ENCODE data around the gene OTOP2.
"Not testable (repeated sequence)": the region's sequence is repeated elsewhere in the genome, so short reads cannot be mapped to it uniquely, and the experiment has no call there.

The OTOP2 gene

DNA sequence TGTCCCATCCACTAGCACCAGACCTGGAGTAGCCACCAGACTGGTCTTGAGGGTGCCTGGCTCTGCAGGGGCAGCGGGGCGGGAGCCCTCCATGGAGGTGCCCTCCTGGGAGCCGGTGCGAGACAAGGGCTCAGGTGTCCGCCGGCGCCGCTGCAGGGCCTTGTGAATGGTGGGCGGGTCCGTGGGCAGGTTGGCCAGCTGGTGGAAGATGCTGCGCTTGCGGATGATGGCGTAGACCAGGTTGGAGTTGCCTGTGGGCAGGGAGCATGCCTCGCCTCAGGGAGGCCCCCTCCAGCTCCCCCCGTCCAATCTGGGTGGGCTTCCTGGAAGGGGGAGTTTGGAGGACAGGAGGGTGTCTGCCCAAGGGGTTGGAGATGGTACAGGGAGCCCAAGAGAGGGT lies 30.0 kb downstream of the OTOP2 start:
- no peak for DNase-seq

DNA sequence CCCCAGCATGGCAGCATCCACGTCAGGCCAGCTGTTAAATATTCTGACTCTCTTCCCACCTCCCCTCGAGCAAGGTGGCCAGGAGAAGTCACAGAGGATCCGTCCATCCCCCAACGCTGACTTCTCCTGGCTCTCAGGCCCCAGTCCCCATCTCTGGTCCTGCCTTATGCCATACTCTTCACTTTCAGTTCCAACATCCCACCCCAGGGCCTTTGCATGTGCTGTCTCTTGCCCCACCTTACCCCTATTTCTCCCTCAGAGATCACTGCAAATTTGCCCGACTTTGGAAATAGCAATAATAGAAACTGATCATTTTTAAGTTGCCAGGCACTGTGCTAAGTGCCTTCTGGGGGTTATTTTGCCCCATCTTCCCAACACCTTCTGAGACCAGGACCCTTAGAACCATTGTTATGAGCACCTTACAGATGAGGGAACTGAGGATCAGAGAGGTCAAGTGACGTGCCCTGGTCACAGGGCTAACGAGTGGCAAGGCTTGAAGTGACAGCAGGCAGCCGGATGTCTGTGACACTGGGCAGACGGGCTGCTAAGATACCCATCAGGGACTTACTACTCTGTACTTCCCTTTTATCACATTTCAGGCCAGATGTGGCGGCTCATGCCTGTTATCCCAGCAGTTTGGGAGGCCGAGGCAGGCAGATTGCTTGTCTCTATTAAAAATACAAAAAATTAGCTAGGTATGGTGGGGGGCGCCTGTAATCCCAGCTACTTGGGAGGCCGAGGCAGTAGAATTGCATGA lies 30.8 kb downstream of the OTOP2 start:
- DNase-seq = no peak

DNA sequence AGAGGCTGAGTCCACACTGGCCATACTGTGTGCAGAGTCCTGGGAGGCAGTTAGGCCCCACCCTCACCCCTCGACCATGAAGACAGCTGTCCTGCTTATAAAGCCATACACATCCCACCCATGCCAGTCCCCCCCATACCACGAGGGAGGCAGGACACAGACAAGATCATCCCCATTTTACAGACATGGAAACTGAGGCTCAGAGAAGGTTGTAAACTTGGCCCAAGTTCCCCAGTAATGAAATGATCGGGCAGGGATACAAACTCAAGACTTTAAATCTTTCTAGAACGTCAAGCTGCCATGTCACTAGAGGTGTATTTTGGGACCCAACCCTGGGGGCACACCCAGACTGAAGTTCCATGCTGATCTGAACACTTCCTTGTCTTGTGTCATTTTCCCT lies 32.0 kb downstream of the OTOP2 start:
- DNase-seq = no peak

DNA sequence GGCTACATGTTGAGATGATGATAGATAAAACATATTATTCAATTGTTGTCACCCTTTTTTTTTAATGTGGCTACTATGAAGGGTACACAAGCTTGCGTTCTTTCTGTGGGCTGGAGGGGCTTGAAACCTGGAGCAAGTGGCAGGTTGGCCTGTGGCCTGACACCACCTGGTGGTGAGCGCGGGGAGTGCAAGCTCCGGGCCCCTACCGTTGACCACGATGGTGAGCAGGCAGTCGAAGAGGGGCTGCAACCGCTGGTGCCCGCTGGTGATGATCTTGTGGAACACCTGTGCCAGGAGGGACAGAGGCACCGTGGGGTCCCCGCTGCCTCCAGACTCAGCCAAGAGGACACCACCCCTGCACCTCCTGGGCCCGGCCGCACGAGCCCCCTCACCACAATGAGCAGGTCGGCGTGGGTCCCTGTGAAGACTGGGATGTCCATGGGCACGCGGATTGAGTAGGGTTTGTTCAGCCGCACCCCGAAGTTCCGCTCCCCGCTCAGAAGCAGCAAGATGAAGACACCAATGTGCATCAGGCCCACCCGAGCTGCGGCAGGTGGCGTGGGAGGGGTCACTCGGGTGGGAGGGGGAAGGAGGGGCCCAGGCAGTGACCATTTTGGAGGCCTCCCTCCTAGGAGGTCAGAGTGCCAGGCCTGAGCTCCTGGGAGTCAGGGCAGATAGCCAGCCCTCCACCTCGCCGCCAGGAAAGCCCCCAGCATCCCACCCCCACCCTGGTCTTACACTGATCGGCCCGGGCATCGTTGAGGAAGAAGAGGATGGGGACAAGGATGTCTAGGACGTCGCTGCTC lies 34.1 kb downstream of the OTOP2 start:
- no peak for DNase-seq

DNA sequence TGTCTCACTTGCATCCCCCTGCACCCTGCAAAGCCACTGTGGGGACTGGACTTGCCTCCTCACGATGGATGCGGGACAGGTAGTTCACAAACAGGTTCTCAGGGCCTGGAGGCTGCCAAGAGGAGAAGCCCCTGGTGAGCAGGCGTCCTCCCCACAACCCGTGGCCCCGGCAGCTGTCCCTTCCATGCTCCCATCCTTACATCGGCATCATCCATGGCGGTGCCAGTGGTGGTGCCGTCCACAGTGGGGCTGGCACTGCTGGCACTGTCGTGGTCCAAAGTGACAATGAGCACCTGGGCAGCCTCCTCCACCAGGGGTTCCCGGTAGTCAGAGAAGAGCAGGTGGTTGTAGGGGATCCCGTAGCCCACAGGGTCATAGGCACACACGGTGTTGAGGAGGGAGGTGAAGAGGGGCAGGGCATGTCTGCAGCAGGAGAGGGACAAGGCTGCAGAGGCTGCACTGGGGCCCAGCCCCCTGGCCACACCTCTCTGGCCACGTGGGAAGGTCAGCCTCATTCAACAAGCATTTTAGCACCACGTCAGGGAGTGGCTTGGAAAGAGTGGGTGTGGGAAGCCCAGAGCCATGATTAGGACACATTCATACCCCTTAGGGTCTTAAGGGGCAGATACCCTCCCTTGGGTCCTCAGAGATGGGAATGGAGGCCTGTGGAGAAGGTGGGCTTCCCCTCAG lies 35.9 kb downstream of the OTOP2 start:
- DNase-seq = no peak

DNA sequence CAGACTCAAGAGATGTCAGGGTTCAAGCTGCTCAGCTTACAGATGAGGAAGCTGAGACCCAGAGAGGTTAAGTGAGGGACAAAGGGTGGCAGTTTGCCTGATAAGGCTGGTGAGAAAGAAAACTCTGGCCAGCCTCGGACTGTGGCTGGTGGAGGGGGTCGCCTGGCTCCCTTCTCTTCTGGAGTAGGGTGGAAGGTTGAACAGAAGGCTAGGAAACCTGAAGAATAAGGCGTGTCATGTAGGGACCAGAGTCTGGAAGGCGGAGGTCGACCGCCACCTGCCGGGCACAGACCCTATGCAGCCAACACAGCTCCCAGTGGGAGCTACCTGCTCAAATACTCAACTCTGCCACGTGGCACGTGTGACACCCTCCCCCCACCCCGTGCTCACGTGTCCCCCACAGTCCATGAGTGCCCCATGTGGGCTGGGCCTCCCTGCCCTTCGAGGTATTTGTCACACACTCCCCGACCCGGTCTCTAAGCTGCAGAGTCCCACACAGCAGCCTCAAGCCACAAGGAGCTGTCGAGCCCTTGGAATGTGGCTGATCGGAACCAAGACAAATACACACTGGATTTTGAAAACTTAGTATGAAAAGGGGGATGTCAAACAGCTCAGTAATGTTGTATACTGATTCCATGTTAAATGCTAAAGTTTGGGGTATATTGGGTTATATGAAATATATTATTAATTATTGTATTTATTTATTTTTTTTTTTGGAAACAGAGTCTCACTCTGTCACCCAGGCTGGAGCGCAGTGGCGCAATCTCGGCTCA lies 36.7 kb downstream of the OTOP2 start:
- no peak for DNase-seq

DNA sequence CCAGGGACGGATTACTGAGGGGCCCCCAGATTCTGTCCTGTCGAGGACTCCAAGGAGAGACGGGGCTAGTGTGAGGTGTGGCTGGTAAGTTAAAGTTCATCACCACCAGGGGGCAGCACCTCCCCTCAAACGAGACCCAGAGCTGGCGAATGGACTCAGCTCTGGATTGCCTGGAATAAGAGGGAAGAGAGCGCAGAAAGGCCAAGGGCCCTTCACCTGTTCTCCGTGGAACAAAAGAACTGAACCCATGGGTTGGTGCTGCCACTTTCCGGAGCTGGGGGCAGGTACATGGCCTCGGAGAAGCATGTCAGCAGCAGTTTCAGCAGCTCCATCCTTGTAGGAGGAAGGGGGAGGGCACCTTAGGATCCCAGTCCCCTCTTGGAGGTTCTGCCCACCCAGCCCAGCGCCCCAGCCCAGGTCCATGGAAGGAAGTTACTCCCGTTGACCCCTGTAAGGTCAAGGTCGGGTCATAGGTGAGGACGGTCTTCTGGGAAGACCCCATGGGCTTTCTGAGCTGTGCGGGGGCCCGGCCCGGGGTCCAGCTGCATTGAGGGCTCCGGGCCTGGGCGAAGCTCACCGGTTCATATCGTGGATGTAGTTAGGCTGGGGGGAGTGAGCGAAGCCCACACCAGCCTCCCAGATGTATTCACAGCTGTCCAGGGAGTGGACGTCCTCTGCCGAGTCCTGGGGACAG lies 37.7 kb downstream of the OTOP2 start:
- peak; percentile 84 for DNase-seq

DNA sequence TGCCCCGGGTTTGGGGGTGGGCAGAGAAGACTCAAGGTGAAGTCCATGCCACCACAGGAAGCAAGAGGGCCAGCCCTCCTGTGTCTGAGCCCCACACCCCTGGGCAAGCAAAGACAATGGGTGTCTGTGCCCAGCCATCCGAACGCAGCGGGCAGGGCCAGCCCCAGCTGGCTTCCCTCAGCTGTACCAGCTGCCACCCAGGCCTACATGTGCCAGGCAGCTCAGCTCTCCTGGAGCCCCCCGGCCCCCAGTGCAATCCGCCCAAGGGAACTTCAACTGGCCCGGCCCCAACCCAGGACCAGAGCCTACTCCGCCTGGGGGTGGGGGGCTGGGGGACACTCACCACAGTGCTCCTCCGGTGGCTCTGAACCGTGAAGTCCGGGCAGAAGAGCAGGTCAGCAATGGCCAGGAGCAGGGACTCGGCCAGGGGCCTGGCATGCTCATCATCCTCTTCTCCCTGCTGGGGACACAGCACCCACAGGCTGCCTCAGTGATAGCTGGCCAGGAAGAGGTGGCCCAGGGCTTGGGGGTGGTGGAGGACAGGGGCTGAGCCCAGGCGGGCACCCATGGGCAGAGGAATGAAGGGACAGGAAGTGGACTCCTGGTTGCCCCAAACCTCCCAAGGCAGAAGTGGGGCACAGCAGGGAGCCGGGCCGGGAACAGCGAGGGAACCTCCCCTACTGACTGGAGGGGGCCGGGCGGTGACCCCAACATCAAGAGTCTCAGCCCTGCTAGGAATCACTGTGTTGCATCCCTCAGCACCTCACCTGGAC lies 38.7 kb downstream of the OTOP2 start:
- no peak for DNase-seq

DNA sequence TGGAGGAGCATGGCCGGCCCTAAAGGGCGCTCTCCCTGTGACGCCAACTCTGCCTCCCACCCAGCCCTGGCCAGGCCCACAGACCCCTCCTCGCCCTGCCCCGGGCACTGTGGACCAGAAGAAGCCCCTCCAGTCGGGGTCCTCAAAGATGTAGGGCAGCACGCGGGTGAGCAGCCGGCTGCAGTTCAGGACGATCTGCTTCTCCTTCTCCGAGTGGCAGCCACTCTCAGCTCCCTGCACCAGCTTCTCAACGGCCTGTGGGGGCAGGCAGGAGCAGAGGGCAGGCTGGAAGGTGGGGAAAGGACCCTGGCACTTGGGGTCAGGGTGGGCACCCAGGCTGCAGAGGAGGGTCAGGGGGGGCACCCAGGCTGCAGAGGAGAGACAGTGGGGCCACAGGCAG lies 39.6 kb downstream of the OTOP2 start:
- DNase-seq = no peak

DNA sequence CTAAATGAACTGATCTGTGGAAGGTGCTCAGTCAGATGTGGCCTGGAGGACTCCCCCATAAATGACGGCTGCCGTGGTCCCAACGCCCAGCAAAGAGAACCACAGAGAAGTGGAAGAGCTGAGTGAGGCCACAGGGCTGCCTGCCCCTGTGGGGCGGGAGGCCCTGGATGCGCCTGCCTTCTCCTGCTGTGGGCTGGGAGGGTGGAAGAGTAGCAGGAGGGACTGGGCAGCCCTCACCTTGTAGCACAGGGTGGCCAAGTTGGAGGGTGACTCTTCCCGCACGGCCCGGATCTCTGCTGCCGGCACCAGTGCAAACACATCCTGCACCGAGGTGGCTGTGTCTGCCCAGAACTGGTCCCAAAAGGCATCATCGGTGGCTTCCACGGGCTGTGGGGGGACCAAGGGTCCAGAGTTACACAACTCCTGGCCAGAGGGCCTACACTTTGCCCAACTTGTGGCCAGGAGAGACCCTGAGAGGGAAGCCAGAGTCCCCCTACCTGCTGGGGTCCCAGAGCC lies 40.2 kb downstream of the OTOP2 start:
- DNase-seq = no peak

DNA sequence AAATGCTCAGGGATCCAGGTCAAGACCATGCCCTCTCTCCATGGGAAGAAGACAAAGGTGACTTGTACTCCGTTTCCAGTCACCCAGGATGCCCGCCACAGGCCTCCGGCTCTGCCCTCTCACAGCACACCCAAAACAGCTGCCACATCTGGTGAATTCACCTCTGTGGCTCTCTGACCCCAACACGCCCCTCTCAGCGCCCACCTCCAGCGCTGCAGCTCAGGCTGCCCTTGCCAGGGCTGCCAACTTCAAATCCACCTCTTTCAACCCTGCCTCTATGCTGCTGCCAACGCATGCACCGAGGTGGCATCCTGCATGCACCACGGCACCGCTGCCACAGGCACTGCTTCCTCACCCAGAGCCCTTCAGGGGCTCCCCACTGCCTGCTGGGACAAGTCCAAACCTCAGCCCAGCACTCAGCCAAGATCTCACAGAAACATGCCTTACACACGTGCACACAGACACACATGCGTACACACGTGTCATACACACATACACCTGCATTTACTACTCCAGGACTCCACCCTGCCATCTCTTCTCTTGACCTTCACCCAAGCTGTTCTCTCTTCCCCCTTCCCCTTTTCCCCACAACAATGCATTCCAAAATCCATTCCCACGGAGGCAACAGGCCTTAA lies 41.0 kb downstream of the OTOP2 start:
- no peak for DNase-seq

DNA sequence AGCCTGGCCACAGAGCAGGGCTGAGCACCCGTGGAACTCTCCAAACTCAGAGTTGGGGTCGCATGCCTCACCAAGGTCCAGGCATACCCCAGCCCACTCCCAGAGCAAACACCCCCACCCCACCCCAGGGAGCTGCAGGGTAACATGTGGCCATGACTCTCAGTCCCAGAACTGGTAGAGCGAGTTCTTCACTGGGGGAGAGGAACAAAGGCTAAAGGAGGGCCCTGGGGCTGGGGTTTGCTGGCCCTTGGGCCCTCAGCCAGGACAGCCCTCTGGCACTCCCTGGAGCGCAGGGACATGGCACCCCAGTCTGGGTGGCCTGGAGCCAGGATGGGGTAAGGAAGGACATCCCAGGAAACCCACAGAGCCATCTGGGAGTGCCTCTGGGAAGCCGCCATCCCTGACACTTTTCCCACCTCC lies 44.3 kb downstream of the OTOP2 start:
- no peak for DNase-seq

DNA sequence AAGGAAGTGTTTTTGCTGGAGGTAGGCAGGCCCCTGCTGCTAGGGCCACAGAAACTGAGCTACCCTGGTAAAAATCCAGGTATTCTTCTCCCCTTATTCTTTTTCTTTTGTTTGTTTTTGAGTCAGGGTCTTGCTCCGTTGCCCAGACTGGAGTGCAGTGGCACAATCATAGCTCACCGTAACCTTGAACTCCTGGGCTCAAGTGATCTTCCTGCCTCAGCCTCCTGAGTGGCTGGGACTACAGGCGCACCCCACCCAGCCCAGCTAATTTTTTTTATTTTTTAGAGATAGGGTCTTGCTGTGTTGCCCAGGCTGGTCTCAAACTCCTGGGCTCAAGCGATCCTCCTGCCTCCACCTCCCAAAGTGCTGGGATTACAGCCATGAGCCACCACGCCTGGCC lies 45.4 kb downstream of the OTOP2 start:
- not testable (repeated sequence) for DNase-seq

DNA sequence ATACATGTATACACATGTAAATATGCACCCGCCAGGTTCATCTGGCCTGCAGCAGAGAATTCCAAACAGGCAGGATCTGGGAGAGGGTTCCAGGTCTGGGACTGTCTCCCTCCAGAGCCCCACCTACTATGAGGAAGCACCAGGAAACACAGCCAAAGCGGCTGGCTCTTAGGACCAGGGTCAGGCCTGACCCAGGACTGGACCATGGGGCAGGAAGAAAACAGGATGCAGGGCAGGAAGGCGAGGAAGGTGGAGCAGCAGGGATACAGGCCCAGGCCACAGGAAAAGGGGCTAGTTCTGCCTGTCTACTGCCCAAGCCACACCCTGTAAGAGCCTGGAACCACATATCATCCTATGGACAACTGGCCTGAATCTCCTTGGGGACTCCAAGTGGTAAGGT lies 46.3 kb downstream of the OTOP2 start:
- no peak for DNase-seq

DNA sequence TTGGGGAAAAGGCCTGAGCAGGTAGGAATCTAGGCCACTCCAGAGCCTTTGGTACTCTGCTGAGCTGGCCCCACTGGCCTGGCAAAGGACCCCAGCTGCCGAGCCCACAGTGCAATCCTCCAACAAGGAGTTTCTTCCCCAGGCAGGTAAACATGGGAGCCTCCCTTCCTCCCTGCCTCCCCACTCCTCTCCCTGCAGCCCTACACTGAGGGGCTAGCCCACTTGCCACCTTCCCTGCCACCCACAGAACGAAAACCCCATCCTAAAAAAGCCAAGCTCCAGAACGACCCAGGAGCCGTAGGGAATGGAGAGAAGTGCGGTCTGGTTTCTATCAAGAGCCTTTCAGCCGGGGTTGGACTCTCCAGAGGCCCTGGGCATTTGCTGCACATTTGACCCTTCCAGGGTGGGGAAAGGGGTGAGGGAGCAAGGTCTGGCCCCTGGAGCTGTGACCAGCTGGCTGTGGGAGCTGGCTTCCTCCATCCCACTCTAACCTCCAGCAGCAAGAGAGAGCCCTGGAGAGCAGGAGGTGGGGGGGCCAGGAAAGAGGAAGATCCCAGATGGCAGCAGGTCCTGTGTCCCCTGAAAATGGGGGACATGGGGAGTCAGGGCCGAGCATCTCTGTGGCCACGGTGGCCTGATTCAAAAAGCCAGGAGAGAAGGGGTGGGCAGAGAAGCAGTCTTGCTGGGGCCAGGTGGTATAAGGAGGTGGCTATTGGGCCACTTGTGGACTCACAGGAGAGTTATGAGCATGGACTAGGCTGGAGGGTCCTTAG lies 47.2 kb downstream of the OTOP2 start:
- DNase-seq = no peak

DNA sequence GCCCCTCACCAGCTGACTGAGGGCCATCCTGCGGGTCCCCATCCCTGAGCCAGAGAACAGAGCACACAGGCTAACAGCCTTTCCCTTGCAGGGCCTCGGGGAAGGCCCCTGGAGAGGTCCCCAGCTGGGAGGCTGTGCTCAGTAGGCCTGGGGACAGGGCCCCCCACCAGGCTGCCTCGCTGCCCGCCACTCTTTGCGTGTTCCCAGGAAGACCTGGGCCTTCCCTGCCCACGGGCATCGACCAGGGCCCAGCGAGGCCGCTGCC lies 47.7 kb downstream of the OTOP2 start:
- DNase-seq = no peak

DNA sequence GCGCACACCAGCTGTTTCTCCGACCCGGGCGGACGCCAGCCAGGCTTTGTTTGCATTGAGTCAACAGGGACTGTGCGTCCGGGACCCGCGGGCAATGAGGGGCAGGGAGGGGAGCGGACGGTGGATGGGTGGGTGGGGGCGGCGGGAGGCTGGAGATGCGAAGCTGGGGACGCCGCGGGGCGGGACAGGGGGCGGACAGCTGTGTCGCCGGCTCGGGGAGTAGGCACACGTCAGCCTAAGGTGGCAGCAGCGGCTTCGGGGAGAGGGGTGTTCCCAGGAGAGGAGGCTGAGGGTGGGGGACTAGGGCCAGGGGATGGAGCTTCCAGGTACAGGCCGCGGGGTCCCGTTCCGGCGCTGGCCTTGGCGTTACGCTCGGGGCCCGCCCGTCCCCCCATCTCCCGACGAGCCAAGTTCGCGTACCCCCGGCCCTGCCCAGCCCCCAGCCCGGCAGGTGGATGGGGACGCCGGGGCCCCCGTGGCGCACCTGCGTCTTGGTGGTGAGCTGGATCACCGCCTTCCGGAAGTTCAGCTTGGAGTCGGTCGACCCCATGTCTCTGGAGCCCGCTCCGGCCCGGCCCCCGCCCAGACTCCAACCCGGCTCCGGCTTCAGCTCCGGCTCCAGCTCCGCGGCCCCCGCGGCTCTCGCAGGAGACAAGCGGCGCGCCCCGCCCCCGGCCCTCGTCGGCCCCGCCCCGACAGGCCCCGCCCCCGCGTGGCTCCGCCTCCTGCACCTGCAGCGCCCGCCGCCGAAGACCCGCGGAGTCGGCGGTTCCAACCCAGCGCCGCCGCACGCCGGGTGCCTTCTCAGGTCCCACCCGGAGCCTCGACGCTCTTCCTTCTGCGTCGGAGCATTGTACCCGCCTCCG lies 48.3 kb downstream of the OTOP2 start, which contains the start of gene HID1:
Gene HID1 (minus strand): TSS at position 653 of the 866 bp plus-strand sequence. CDS start 103 bp downstream, at position 550.
- DNase-seq = no peak

DNA sequence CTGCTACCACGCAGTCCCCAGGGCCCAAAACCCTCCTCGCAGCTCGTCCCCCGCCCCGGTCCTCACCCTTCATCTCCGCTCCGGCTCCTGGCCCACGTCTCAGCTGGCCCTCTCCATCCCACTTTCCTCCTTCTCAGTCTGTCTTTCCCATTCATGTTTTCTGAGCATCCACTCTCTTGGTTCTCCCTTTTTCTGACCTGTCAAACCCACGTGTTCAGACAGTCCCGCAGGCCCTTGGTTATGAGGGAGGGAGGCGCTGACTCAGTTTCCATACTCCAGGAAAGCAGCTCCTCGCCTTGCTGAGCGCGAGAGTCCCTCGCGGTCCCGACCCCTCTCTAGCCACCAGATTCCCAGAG lies 48.9 kb downstream of the OTOP2 start:
- no peak for DNase-seq

DNA sequence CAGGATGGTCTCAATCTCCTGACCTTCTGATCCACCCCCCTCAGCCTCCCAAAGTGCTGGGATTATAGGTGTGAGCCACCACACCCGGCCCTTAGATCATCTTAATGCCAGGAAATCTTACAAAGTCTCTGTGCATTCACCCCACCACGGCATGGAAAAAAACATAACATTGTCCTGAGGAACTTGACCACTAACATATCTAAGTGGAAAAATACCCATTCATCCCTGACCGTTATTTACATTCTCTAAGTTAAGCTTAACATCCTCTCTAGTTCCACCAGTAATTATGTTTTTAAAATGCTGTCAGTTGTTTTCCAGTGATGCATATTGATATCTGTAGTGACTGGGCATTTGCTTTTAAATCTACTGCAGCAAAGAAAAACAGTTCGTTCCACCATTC lies 51.9 kb downstream of the OTOP2 start:
- no peak for DNase-seq
